Breast epithelium (tissue), 4 donors: ENCODE results near the gene DCTPP1. TPM values are rescaled to one million over a fixed set of nuclear protein-coding genes. Genes with fewer than 3 reads are reported as not detected.
"Not testable (repeated sequence)": the region's sequence is repeated elsewhere in the genome, so short reads cannot be mapped to it uniquely, and the experiment has no call there.

ENCODE experiments used
- DNase-seq, 2 donors: peaks; one replicate each; pipeline ENCODE4 v3.0.0-alpha.2; 2019; ENCODE audit warnings: low spot score in 2 of 2
- H3K27ac ChIP-seq, 2 donors: fragments of 200-600 bp; sonication (generic) in 1 of 2; one replicate each; pipeline ENCODE4 v1.5.1; 2016 to 2019; ENCODE audit warnings: mild to moderate bottlenecking in 1 of 2
- H3K27me3 ChIP-seq, 2 donors: fragments of 200-600 bp; sonication (generic) in 1 of 2; one replicate each; pipeline versions ENCODE4 v1.5.1 to v1.6.0; 2017 to 2019; ENCODE audit warnings: control low read depth in 1 of 2, mild to moderate bottlenecking in 1 of 2
- H3K36me3 ChIP-seq: fragments of 200-600 bp; one replicate; pipeline ENCODE4 v1.5.1; 2019
- H3K4me1 ChIP-seq, 2 donors: fragments of 200-600 bp; sonication (generic); one replicate each; pipeline ENCODE4 v1.5.1; 2016 to 2019; ENCODE audit warnings: control low read depth in 1 of 2
- H3K4me3 ChIP-seq, 3 donors: fragments of 200-600 bp; sonication (generic); 1 replicate in 2 of 3; 2 replicates in 1 of 3; pipeline ENCODE4 v1.5.1; 2016 to 2019; ENCODE audit warnings: mild to moderate bottlenecking in 3 of 3, moderate library complexity in 2 of 3
- H3K9me3 ChIP-seq, 2 donors: fragments of 200-600 bp; sonication (generic) in 1 of 2; one replicate each; pipeline ENCODE4 v1.5.1; 2016 to 2019; ENCODE audit warnings: control low read depth in 1 of 2
- CTCF ChIP-seq, 3 donors: fragments of 450-650 bp; IDR thresholded peaks; one replicate each; pipeline ENCODE4 v1.5.1; 2016 to 2017; ENCODE audit warnings: antibody characterized with exemption in 3 of 3, mild to moderate bottlenecking in 3 of 3, moderate library complexity in 3 of 3
- POLR2A ChIP-seq: fragments of 450-650 bp; IDR thresholded peaks from one replicate; pipeline ENCODE4 v1.6.1; 2016; ENCODE audit warnings: antibody characterized with exemption, mild to moderate bottlenecking, moderate library complexity
- POLR2AphosphoS5 ChIP-seq, 3 donors: sonication (generic); formaldehyde crosslinking; IDR thresholded peaks; one replicate each; pipeline ENCODE4 v1.6.1; 2017; ENCODE audit warnings: antibody characterized with exemption in 3 of 3
- intact Hi-C: fragments of 100-400 bp; cut with DNase I; formaldehyde crosslinking; loops from one replicate; pipeline ENCODE4 v1.15.1; 2023; ENCODE audit warnings: low total_unique reads
- total RNA-seq, 3 donors: library from RNA; depleted of rRNA; stranded (reverse); fragments of >200 nt; gene quantifications; one replicate each; pipeline ENCODE4 v1.1.0, GENCODE V29; 2016

Gene DCTPP1
- total RNA-seq, 3 donors from 2014 or later: 11.2 to 25.6 (median 20.1) TPM

GRCh38 chr16:30397776-30398660 is 31.8 kb downstream of the DCTPP1 start:
- no peak overlapping the region for H3K27ac ChIP-seq
- no peak for DNase-seq
- H3K4me1 ChIP-seq: peaks cover 0 to 9% of the 10 kb centered on the region in 2 donors

GRCh38 chr16:30397056-30397455 is 32.8 kb downstream of the DCTPP1 start:
- Histone ChIP-seq H3K36me3 (no peaks in the 10 kb centered on the region), H3K4me3 (no peak overlapping the region), H3K27me3 (no peaks in the 10 kb centered on the region), H3K9me3 (no peaks in the 10 kb centered on the region), H3K4me1 (peaks cover 0 to 9% of the 10 kb centered on the region in 2 donors), H3K27ac (no peak overlapping the region)
- DNase-seq: no peak
- intact Hi-C loops: no loop called here
- TF ChIP-seq CTCF (IDR thresholded peaks at IDR 0.05): no peak
- TF ChIP-seq POLR2AphosphoS5 (IDR thresholded peaks at IDR 0.05): no peak
- TF ChIP-seq POLR2A: no peak

More at GRCh38 chr16:30397776-30398660, 31.8 kb downstream of the DCTPP1 start:
- H3K4me3 ChIP-seq: no peak overlapping the region
- intact Hi-C loops: no loop called here
- no peak for TF ChIP-seq CTCF (IDR thresholded peaks at IDR 0.05)
- TF ChIP-seq POLR2AphosphoS5 (IDR thresholded peaks at IDR 0.05): no peak
- TF ChIP-seq POLR2A: no peak
- no peaks in the 10 kb centered on the region for H3K9me3 ChIP-seq
- no peaks in the 10 kb centered on the region for H3K27me3 ChIP-seq
- no peaks in the 10 kb centered on the region for H3K36me3 ChIP-seq

- H3K4me1 ChIP-seq, H3K4me3 ChIP-seq, intact Hi-C loops: not testable (repeated sequence)
Observed at GRCh38 chr16:30396627-30397026, 33.2 kb downstream of the DCTPP1 start.

GRCh38 chr16:30395992-30396585 is 33.7 kb downstream of the DCTPP1 start:
- Histone ChIP-seq H3K9me3 (no peaks in the 10 kb centered on the region), H3K4me3 (peak overlapping the region; percentile 72 to 93 (median 72)), H3K36me3 (no peaks in the 10 kb centered on the region), H3K4me1 (peaks cover 0 to 9% of the 10 kb centered on the region in 2 donors), H3K27me3 (no peaks in the 10 kb centered on the region), H3K27ac (peak overlapping the region; percentile 76 to 77)
- no peak for TF ChIP-seq CTCF (IDR thresholded peaks at IDR 0.05)
- TF ChIP-seq POLR2A: no peak
- no peak for TF ChIP-seq POLR2AphosphoS5 (IDR thresholded peaks at IDR 0.05)
- intact Hi-C loops: no loop called here
- no peak for DNase-seq

More at GRCh38 chr16:30396627-30397026, 33.2 kb downstream of the DCTPP1 start:
- H3K9me3 ChIP-seq, H3K27me3 ChIP-seq, H3K36me3 ChIP-seq, DNase-seq, H3K27ac ChIP-seq: not testable (repeated sequence)

- Histone ChIP-seq H3K9me3 (no peaks in the 10 kb centered on the region), H3K4me1 (peaks cover 0 to 9% of the 10 kb centered on the region in 2 donors), H3K27me3 (no peaks in the 10 kb centered on the region), H3K27ac (peak within 1 kb of the TSS; percentile 76 to 77), H3K4me3 (peak within 1 kb of the TSS; percentile 72 to 93 (median 72)), H3K36me3 (no peaks in the 10 kb centered on the region)
- TF ChIP-seq POLR2AphosphoS5 (IDR thresholded peaks at IDR 0.05) (peak; percentile 26 to 52 (median 50)), CTCF (IDR thresholded peaks at IDR 0.05) (peak in 1 of 3 donors; percentile 42), POLR2A (no peak)
- DNase-seq: peak; percentile 55 to 80
- intact Hi-C loops: no loop called here
Observed at GRCh38 chr16:30395155-30395991, 34.5 kb downstream of the DCTPP1 start, which contains the start of gene ZNF48. ZNF48 (plus strand) TSS chr16:30395420; CDS start chr16:30395795, 375 bp downstream.
